Measurements from ENCODE around the gene FHL2.

Gene FHL2

GRCh38 chr2:105396254-105397024 is 2.4 kb downstream of the FHL2 start:
- DNase-seq: peak; percentile 75

DNA sequence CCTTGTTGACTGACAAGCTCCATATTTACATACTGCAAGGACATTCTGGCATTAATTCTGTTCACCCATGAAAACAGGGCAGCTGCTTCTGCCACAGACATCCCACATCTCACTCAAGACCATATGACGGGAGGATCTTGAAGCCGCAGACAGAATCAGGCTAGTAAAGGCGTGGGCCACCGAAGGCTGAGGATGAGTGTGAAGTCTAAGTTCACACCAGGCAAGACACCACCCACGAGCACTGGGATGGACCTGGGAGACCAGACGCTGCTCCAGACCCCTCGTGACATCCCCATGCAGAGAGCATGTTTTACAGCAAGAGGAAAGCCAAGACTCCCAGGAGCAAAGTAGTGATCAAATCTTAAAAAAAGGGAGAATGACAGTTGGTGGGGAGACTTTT is 3.2 kb downstream of the FHL2 start:
- no peak for DNase-seq

DNA sequence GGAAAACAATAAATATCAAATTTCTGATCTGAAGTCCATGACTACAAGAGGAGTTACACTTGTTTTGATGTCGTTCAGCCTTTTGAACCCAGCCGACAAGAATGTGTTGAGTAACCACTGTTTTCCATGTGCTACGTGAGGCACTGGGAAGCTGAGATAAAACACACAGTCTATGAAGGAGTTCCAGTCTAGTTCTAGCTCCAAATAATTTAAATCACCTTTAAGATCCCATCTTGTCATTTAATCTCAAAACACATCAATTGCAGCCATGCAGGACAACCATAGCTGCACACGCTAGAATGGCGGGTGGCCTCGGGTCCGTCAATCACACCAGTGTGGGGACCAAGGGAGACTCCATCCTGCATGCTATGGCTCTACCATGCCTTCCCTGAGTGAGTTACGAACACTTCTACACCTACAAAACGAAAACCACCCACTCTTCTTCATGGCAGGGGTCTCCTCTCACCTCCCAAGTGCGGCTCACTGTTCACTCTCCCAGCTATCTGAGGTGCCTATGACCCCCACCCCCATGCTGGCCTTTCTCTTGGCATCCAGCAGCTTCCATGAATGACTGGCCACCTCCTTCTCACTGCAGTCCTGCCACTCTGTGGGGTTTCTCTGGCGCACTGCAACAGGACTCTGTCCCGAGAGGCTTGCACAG is 3.8 kb downstream of the FHL2 start:
- DNase-seq: no peak

DNA sequence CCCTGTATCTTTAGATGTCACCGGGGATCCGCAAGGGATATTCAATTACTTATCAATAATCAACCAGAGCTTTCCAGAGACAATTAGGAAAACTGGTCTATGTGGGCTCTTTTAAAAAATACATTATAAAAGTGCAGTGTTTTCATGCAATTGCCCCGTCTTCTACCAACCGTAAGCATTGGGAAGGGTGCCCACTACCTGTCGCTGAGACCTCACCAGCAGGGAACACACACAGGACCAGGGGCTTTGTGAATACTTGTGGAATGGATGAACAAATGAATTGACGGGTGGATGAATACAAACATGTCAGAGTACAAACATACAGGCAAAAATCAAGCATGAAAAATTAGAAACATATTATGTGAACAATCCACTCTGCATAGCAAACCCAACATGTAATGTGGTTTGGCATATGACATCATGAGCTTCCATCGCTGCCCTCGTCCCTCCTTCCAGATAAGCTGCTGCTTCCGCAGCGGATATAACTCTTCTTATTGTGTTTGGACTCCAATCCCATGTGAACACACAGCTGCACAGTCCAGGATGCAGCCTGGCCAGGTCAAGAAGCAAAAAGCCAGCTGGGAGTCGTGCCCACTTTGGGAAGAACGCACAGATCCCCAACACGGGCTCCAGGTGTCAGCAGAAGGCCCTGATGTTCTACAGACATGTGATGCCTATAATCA is 5.3 kb downstream of the FHL2 start:
- no peak for DNase-seq

DNA sequence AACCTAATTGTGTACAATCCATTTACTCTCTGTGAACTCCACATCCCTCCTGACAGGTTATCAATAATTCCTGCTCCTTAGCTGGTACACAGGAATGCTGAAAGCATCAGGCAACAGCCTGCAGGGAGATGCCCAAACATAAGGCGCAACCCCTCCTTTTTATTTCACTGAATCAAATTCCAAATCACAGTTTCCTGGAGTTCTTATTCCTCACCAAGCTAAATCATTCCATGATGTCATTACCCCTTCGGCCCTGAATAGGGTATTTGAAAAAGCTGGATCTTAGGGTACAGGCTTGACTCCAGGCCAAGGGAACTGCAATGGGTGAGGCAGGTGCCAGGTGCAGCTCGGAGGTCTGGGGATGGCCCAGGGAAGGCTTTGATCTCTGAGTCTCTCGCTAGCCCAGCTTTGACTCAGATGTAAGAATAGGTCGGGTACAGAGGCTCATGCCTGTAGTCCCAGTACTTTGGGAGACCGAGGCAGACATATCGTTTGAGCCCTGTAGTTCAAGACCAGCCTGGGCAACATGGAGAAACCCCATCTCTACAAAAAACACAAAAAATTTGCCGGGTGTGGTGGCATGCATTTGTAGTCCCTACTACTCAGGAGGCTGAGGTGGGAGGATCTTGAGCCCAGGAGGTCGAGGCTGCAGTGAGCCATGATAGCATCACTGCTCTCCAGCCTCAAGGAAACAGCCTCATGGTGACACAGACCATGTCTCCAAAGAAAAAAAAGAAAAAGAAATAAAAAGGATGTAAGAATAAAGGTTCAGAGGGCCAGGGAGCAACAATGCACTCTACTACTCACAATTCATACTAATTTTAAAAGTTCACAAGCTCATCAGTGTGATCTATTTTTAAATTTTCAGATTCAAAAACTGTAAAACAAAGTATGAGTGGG is 6.8 kb downstream of the FHL2 start:
- no peak for DNase-seq

DNA sequence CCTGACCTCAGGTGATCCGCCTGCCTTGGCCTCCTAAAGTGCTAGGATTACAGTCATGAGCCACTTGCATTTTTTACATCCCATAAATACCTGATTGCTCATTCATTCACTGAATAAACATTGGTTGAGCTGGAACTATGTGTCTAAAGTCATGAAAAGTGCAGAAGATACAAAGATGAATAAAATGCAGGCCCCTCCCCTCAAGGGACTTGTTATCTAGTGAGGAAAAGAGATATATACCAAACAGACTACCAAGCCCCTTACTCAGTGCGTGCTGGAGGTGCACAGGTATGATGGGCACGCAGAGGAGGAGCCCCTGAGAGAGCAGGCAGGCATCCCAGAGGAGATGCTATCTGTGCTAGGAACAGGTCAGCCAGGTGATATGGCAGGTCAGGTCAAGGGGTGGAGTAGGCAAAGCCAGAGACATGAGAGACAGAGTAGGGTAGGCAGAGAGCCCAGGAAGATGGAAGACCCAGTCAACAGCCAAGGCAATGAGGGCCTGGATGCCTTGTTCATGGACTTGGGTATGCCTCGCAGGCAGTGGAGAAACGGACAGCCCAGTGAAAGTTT is 7.7 kb downstream of the FHL2 start:
- no peak for DNase-seq

- no peak for DNase-seq
Observed at GRCh38 chr2:105390454-105390853, 8.4 kb downstream of the FHL2 start.

GRCh38 chr2:105388971-105389381 is 9.9 kb downstream of the FHL2 start:
- DNase-seq: no peak

DNA sequence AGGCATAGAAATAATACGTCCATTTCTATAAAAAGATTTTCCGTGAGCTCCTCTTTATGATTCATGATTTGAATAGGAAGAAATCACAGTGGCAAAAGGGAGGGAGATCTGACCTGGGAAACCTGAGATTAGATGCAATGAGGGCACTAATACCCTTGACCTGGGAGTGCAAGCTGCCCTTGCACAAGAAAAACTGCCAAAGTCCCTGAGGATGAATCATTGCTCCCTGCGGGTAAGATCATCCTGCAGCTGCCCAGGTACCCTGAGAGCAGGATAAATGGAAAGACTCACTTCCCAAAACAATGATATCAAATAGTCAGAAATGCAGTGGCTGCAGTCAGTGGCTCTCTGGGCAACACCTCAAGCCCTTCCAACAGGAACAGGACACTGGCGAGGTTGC is 11.6 kb downstream of the FHL2 start:
- no peak for DNase-seq

DNA sequence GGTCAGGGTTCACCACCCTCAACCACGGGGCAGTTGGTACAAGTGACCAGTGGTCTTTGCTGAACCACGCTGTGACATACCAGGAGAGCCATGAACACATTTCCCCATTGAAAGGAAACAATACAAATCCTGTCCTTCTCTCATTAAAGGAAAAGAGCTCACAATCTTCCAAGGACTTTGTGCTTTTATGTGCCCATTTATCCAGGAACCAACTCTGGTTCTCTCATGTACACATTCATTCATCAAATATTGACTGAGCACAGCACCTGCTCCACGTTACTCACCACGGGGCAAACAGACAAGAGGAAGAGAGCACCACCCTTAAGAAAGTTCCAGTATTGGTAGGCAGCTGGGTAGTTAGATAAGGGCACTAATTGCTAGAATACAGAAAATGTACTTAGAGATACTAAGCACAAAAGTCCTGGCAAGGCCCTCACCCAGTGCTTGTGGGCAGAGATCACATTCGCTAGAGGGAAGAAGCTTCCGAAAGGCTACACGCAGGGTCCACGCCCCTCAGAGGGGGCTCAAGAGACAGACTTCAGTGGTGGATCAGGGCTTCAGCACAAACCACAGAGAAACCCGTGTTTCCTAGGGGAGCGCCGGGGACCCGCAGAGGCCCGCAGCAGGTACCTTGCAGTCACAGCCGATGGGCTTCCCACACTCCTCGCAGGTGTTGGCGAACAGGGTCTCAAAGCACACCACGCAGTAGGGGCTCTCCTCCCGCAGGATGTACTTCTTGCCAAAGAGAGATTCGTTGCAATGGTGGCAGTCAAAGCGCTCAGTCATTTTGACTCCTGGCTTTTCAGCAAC is 12.9 kb downstream of the FHL2 start:
- peak; percentile 44 for DNase-seq

DNA sequence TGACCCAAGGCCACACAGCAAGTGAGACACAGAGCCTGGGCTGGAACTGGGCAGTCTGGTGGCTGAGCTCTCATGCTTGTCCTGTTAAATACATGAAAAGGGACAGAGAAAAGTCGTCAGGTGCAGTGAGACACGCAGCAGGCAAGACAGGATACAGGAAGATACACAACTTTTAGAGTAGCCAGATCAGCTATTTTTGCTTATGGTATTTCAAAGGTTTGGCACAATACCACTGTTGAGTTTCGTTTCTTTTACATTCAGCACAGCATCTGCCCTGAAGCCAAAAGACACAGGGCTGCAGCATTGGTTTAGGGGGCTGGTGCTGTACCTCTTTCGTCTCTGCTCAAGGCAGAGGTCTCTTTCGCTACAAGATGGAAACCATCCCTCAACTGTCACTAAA is 14.0 kb downstream of the FHL2 start:
- peak; percentile 22 for DNase-seq

- no peak for DNase-seq
Observed at GRCh38 chr2:105384216-105384615, 14.6 kb downstream of the FHL2 start.

DNA sequence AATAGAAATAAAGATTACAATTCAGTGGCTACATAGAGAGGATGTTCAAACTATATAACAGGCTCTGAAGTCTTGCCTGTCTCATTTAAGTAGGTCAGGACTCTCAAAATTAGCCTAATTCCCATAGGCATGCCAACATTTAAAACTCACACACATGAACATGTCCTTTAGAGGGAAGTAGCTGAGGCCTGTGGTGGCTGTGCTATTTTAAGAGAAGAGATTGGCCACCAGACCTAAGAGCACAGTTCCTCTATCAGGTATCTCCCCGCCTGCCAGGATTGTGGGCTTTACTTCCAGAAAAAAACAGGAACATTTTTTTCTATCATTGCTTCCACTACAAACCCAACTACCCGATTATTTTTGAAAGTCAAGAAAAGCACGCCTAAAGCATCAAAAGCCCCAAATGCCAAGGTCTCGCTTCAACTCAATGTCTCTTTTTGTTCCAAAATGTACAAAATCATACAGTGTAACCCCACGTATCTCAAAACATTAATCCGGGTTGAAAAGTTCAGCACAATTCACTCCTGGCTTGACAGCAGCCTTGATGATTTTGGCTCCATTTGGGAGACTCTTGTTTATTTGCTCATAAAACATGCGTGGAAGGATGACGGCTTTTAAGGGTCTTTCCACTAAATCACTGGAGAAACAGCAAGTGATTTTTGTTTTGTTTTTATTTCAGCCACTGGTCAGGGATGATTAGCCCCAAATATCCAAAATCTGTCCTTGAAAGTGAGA is 15.3 kb downstream of the FHL2 start:
- DNase-seq: peak; percentile 2

DNA sequence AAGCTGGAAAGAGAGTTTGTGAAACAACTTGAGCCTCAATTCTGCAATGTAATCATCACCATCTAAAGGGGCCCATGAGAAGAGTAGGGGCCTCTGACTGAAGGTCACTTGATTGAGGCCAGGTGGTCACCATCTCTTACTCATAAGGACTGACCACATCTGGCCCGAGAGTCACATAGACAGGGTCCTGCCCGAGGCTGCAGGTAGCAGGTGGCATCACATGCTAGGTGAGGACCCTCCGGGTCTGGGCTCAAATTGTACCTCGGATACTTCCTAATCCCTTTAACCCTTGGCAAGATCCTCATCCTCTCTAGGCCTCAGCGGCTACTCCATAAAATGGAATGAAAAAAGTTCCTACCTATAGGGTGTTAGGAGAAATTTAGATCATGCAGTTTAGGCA is 16.7 kb downstream of the FHL2 start:
- peak; percentile 31 for DNase-seq

- no peak for DNase-seq
Observed at GRCh38 chr2:105381101-105381668, 17.7 kb downstream of the FHL2 start.

DNA sequence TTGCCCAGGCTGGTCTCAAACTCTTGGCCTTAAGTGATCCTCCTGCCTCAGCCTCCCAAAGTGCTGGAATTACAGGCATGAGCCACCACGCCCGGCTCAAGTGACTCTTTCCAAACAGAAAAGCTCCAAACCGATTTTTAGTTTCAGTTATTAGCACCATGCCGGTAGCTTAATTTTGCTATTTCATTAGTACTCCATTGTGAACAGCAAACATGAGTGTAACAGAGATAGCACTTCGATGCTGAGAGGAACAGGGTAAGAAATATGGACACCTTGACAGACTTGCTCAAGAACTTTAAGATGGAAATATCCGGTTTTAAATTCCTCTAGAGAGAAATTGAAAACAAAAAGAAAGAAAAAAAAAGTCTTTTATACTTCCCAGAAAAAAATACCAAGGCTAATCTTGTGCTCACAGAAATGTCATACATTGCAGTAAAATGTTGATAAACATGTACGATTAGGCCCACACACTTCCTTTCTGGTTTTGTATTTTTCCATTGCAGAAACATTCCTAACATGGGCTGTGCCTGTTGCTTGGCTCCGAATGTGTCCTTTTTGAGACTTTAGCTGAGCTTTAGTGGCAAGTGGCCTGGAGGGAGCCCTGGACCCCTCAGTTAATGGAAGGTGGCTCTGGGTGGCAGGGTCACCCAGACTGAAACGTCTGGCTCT is 18.3 kb downstream of the FHL2 start:
- peak; percentile 21 for DNase-seq

DNA sequence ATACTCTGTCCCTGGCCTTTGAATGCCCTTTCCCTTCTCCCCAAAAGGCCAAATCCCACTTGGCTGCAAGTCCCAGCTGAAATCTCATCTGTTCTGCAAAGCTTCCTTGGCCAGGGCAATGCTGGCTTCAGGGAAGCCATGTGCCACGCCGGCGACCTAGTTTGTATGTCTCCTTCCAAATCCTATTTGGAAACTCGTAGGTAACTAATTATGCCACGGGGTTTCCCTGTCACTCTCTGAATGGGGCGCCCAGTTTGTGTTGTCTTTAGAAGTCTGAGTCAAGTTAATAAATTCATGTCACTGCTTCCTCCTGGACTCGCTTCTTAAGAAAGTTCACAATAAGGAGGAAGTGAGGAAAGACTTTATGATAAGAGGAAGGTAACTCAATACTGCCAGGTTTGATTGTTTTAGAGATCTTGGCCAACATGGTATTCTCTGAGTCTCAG is 19.1 kb downstream of the FHL2 start:
- no peak for DNase-seq

GRCh38 chr2:105378921-105379383 is 19.9 kb downstream of the FHL2 start:
- no peak for DNase-seq

DNA sequence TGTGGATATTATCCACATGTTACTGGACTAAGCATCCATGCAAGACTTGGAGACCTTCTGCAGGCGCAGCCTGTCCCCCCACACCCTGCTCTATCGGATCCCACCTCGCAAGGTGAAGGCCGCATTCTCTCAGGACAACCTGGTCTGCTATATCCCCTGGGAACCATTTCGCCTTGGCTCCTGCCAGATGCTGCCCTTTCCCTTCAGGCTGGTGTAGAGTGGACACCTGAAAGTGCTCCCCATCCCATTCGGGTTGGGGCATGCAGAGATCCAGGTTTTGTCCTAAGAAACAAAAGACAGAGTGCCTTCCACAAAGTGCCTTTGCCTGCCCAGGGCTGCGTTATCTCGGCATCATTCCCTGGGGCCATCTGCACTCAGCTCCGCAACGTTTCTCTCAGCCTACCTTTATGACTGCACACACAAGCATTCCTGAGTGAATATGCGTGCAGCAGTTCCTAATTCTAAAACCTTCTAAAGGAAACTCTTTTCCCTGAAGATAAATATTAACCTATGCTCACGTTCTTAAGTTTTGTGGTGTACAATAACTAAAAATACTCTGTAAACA is 20.5 kb downstream of the FHL2 start:
- DNase-seq: no peak

GRCh38 chr2:105377871-105378270 is 21.0 kb downstream of the FHL2 start:
- no peak for DNase-seq
